Smooth muscle cell (in vitro differentiated cells): Measurements from ENCODE around the gene PCDHGB2. TPM values are rescaled to one million over a fixed set of nuclear protein-coding genes. Genes with fewer than 3 reads are reported as not detected.

Source experiments
- DNase-seq: peaks from one replicate; lab custom pipeline; 2025; ENCODE audit not compliant: unreplicated experiment; lab: John Stamatoyannopoulos, UW
- H2AFZ ChIP-seq: fragments of 200-600 bp; sonication (generic); 2 replicates; pipeline ENCODE4 v1.6.0; 2016; ENCODE audit warnings: antibody characterized with exemption, low read depth, mild to moderate bottlenecking
- H3F3A ChIP-seq: fragments of 200-600 bp; sonication (generic); 2 replicates; pipeline ENCODE4 v1.6.0; 2017; ENCODE audit warnings: antibody characterized with exemption, low read depth
- H3K27ac ChIP-seq: fragments of 200-600 bp; sonication (generic); 2 replicates; pipeline ENCODE4 v1.5.1; 2016; ENCODE audit warnings: low read depth, mild to moderate bottlenecking
- H3K27me3 ChIP-seq: fragments of 200-600 bp; sonication (generic); 2 replicates; pipeline ENCODE4 v1.6.1; 2016; ENCODE audit warnings: low read depth, mild to moderate bottlenecking
- H3K36me3 ChIP-seq: fragments of 200-600 bp; sonication (generic); 2 replicates; pipeline ENCODE4 v1.5.1; 2016; ENCODE audit warnings: low read depth
- H3K4me1 ChIP-seq: fragments of 200-600 bp; sonication (generic); 2 replicates; pipeline ENCODE4 v1.5.1; 2016; ENCODE audit warnings: low read depth
- H3K4me2 ChIP-seq: fragments of 200-600 bp; sonication (generic); 2 replicates; pipeline ENCODE4 v1.6.0; 2016; ENCODE audit warnings: mild to moderate bottlenecking
- H3K4me3 ChIP-seq: fragments of 200-600 bp; sonication (generic); 2 replicates; pipeline ENCODE4 v1.5.1; 2016; ENCODE audit warnings: mild to moderate bottlenecking
- H3K79me2 ChIP-seq: fragments of 200-600 bp; sonication (generic); 2 replicates; pipeline ENCODE4 v1.6.0; 2016; ENCODE audit warnings: low read depth, mild to moderate bottlenecking
- H3K9ac ChIP-seq: fragments of 200-600 bp; sonication (generic); 2 replicates; pipeline ENCODE4 v1.6.0; 2016; ENCODE audit warnings: low read depth
- H3K9me3 ChIP-seq: fragments of 200-600 bp; sonication (generic); replicated peaks from 2 replicates; pipeline ENCODE4 v1.5.1; 2016; ENCODE audit warnings: low read depth
- H4K20me1 ChIP-seq: fragments of 200-600 bp; sonication (generic); 2 replicates; pipeline ENCODE4 v1.6.0; 2016; ENCODE audit warnings: low read depth
- WGBS: methylation state at CpG from one replicate; pipeline ENCODE4 v1.1.7; 2016; ENCODE audit warnings: low lambda C conversion rate; 5-methylcytosine and 5-hydroxymethylcytosine counted together
- polyA plus RNA-seq: library from polyadenylated mRNA; unstranded; fragments of >200 nt; fragmentation: Nextera tagmentation; extraction: Ambion mirVana; gene quantifications from 2 replicates; pipeline ENCODE4 v1.2.1, GENCODE V29; 2016
- total RNA-seq: library from RNA; depleted of rRNA; stranded (reverse); fragments of >200 nt; gene quantifications from 2 replicates; pipeline ENCODE4 v1.2.3, GENCODE V29; 2014
- TF ChIP-seq, protein P1 (sequence below): fragments of 200-600 bp; sonication (generic); IDR thresholded peaks from 2 replicates; pipeline ENCODE4 v1.5.1; 2017; ENCODE audit warnings: borderline replicate concordance, mild to moderate bottlenecking, antibody characterized with exemption; ENCODE audit not compliant: insufficient read depth, poor library complexity, severe bottlenecking

Gene PCDHGB2
- total and polyA plus RNA-seq, 2 experiments from 2014 or later, result 1.1 TPM; not detected in 1

DNA sequence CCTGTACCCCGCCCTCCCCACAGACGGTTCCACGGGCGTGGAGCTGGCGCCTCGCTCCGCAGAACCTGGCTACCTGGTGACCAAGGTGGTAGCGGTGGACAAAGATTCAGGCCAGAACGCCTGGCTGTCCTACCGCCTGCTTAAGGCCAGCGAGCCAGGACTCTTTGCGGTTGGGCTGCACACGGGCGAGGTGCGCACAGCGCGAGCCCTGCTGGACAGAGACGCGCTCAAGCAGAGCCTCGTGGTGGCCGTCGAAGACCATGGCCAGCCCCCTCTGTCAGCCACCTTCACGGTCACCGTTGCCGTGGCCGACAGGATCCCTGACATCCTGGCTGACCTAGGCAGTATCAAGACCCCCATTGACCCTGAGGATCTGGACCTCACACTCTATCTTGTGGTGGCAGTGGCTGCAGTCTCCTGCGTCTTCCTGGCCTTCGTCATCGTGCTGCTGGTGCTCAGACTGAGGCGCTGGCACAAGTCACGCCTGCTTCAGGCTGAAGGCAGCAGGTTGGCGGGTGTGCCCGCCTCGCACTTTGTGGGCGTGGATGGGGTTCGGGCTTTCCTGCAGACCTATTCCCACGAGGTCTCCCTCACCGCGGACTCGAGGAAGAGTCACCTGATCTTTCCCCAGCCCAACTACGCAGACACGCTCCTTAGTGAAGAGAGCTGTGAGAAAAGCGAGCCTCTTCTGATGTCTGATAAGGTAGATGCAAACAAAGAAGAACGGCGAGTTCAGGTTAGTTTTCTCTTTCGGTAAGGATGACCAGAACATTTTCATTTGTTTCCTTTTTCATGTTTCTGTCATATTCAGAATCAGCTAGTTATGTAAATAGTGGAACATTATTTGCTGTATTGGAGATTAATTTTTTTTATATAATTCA lies 6.5 kb downstream of the PCDHGB2 start:
- no peak overlapping the region for H2AFZ ChIP-seq
- no peak overlapping the region for H3K9ac ChIP-seq
- no peaks in the 10 kb centered on the region for H4K20me1 ChIP-seq
- H3K36me3 ChIP-seq, result no peaks in the 10 kb centered on the region
- no peak overlapping the region for H3K27ac ChIP-seq
- no peaks in the 10 kb centered on the region for H3F3A ChIP-seq
- no peak overlapping the region for H3K4me2 ChIP-seq
- peaks cover 11% of the 10 kb centered on the region for H3K9me3 ChIP-seq
- 96% methylated on average over 46 of the region's 46 CpGs for WGBS
- no peaks in the 10 kb centered on the region for H3K27me3 ChIP-seq
- DNase-seq, result no peak
- TF ChIP-seq, protein P1, sequence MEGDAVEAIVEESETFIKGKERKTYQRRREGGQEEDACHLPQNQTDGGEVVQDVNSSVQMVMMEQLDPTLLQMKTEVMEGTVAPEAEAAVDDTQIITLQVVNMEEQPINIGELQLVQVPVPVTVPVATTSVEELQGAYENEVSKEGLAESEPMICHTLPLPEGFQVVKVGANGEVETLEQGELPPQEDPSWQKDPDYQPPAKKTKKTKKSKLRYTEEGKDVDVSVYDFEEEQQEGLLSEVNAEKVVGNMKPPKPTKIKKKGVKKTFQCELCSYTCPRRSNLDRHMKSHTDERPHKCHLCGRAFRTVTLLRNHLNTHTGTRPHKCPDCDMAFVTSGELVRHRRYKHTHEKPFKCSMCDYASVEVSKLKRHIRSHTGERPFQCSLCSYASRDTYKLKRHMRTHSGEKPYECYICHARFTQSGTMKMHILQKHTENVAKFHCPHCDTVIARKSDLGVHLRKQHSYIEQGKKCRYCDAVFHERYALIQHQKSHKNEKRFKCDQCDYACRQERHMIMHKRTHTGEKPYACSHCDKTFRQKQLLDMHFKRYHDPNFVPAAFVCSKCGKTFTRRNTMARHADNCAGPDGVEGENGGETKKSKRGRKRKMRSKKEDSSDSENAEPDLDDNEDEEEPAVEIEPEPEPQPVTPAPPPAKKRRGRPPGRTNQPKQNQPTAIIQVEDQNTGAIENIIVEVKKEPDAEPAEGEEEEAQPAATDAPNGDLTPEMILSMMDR, result no peak
- H3K79me2 ChIP-seq, result no peaks in the 10 kb centered on the region
- H3K4me1 ChIP-seq, result no peaks in the 10 kb centered on the region
- H3K4me3 ChIP-seq, result no peak overlapping the region

DNA sequence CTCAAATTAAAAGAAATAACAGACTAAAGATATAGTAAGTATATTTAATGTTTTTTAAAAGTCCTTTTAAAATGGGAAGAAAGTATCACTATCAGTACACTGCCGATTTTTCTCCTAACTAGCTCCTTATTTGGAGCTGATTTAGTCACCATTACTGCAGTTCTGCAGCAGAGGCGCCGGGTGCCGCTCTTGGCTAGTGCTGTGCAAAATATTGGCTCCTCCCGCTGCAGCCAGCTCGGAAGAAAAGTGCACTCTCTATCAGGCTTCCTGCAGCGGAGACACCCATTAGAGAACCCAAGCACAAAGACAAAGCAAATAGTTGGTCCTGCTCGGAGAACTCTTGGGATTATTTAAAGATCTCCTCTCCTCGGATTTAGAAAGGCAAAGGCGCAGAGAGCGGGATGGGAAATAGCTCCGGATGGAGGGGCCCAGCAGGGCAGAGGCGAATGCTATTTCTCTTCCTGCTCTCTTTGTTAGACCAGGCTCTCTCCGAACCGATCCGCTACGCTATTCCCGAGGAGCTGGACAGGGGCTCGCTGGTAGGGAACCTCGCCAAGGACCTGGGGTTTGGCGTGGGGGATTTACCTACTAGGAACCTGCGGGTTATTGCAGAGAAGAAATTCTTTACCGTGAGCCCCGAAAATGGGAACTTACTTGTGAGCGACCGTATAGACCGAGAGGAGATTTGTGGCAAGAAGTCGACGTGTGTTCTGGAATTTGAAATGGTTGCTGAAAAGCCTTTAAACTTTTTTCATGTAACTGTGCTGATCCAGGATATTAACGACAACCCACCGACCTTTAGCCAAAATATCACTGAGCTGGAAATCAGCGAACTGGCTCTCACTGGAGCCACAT lies 10.4 kb downstream of the PCDHGB2 start, which contains the start of gene PCDHGB3:
Gene PCDHGB3, plus strand, starts transcription at position 249 of the 855 bp plus-strand sequence. Its CDS starts 153 bp downstream, at position 402.
- Histone ChIP-seq H3K27ac (no peak within 1 kb of the TSS), H3F3A (no peaks in the 10 kb centered on the region), H2AFZ (no peak within 1 kb of the TSS), H4K20me1 (no peaks in the 10 kb centered on the region), H3K4me3 (no peak within 1 kb of the TSS), H3K79me2 (no peaks in the 10 kb centered on the region), H3K4me1 (no peaks in the 10 kb centered on the region), H3K27me3 (no peaks in the 10 kb centered on the region), H3K36me3 (no peaks in the 10 kb centered on the region), H3K9me3 (peaks cover 15% of the 10 kb centered on the region), H3K9ac (no peak within 1 kb of the TSS), H3K4me2 (no peak within 1 kb of the TSS)
- TF ChIP-seq, protein P1, result no peak
- 89% methylated on average over 32 of the region's 32 CpGs for WGBS
- DNase-seq, result no peak

DNA sequence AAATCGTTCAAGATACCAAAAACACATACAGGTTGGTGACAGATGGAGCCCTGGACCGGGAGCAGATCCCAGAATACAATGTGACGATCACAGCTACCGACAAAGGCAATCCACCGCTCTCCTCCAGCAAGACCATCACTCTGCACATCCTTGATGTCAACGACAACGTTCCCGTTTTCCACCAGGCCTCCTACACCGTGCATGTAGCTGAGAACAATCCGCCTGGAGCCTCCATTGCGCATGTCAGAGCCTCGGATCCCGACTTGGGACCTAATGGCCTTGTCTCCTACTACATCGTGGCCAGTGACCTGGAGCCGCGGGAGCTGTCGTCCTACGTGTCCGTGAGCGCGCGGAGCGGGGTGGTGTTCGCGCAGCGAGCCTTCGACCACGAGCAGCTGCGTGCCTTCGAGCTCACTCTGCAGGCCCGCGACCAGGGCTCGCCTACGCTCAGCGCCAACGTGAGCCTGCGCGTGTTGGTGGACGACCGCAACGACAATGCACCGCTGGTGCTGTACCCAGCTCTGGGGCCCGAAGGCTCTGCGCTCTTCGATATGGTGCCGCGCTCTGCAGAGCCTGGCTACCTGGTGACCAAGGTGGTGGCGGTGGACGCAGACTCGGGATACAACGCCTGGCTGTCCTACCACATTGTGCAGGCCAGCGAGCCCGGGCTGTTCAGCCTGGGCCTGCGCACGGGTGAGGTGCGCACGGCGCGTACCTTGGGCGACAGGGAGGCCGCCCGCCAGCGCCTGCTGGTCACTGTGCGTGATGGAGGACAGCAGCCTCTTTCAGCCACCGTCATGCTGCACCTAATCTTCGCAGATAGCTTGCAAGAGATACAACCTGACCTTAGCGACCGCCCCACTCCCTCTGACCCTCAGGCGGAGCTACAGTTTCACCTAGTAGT lies 12.0 kb downstream of the PCDHGB2 start:
- 96% methylated on average over 69 of the region's 69 CpGs for WGBS
- Histone ChIP-seq H3K4me2 (no peak overlapping the region), H2AFZ (no peak overlapping the region), H3F3A (no peaks in the 10 kb centered on the region), H3K79me2 (no peaks in the 10 kb centered on the region), H3K9me3 (peaks cover 10% of the 10 kb centered on the region), H3K4me3 (no peak overlapping the region), H3K4me1 (no peaks in the 10 kb centered on the region), H3K27me3 (no peaks in the 10 kb centered on the region), H3K36me3 (no peaks in the 10 kb centered on the region), H3K9ac (no peak overlapping the region), H3K27ac (no peak overlapping the region), H4K20me1 (no peaks in the 10 kb centered on the region)
- DNase-seq, result no peak
- TF ChIP-seq, protein P1, result no peak
